ES-I3 (cell line): Measurements from ENCODE around the gene ARID5A.

ENCODE experiments used
- H3K36me3 ChIP-seq: 2 replicates; pipeline ENCODE4 v1.6.1; 2013; ENCODE audit warnings: mild to moderate bottlenecking, low read length, control low read depth, moderate library complexity; ENCODE audit not compliant: insufficient read depth
- H3K4me1 ChIP-seq: 2 replicates; pipeline ENCODE4 v1.6.1; 2013; ENCODE audit warnings: mild to moderate bottlenecking, control low read depth, low read length; ENCODE audit not compliant: insufficient read depth
- H3K9ac ChIP-seq: 2 replicates; pipeline ENCODE4 v1.6.1; 2013; ENCODE audit warnings: low read depth, mild to moderate bottlenecking, low read length, moderate library complexity
- H3K9me3 ChIP-seq: 2 replicates; pipeline ENCODE4 v1.6.1; 2013; ENCODE audit warnings: mild to moderate bottlenecking, low read length, moderate library complexity; ENCODE audit not compliant: control insufficient read depth, insufficient read depth

ARID5A gene

GRCh38 chr2:96501886-96502810 is 34.4 kb upstream of the ARID5A start:
- Histone ChIP-seq H3K9ac (no peak overlapping the region), H3K4me1 (peaks cover 12% of the 10 kb centered on the region), H3K9me3 (no peaks in the 10 kb centered on the region), H3K36me3 (no peaks in the 10 kb centered on the region)

- Histone ChIP-seq H3K9ac (no peak overlapping the region), H3K4me1 (peaks cover 12% of the 10 kb centered on the region), H3K36me3 (no peaks in the 10 kb centered on the region), H3K9me3 (no peaks in the 10 kb centered on the region)
Observed at GRCh38 chr2:96502891-96503636, 33.5 kb upstream of the ARID5A start.

GRCh38 chr2:96503637-96504243 is 32.8 kb upstream of the ARID5A start:
- no peaks in the 10 kb centered on the region for H3K36me3 ChIP-seq
- no peaks in the 10 kb centered on the region for H3K9me3 ChIP-seq
- H3K9ac ChIP-seq: no peak overlapping the region
- peaks cover 12% of the 10 kb centered on the region for H3K4me1 ChIP-seq

GRCh38 chr2:96505231-96505889 is 31.2 kb upstream of the ARID5A start, which contains the start of gene NEURL3:
NEURL3 (minus strand) TSS chr2:96505357; CDS start chr2:96505286, 71 bp downstream.
- H3K4me1 ChIP-seq: peaks cover 12% of the 10 kb centered on the region
- H3K36me3 ChIP-seq: no peaks in the 10 kb centered on the region
- no peaks in the 10 kb centered on the region for H3K9me3 ChIP-seq
- H3K9ac ChIP-seq: no peak within 1 kb of the TSS

- no peaks in the 10 kb centered on the region for H3K36me3 ChIP-seq
- peaks cover 12% of the 10 kb centered on the region for H3K4me1 ChIP-seq
- no peaks in the 10 kb centered on the region for H3K9me3 ChIP-seq
- H3K9ac ChIP-seq: no peak overlapping the region
Observed at GRCh38 chr2:96506016-96506906, 30.3 kb upstream of the ARID5A start.

- no peaks in the 10 kb centered on the region for H3K9me3 ChIP-seq
- no peak overlapping the region for H3K9ac ChIP-seq
- H3K36me3 ChIP-seq: no peaks in the 10 kb centered on the region
- peaks cover 12% of the 10 kb centered on the region for H3K4me1 ChIP-seq
Observed at GRCh38 chr2:96506907-96507240, 29.7 kb upstream of the ARID5A start.

GRCh38 chr2:96507957-96508520 is 28.5 kb upstream of the ARID5A start:
- Histone ChIP-seq H3K36me3 (no peaks in the 10 kb centered on the region), H3K4me1 (peaks cover 9% of the 10 kb centered on the region), H3K9ac (no peak overlapping the region), H3K9me3 (no peaks in the 10 kb centered on the region)

- Histone ChIP-seq H3K4me1 (peaks cover 8% of the 10 kb centered on the region), H3K9ac (no peak overlapping the region)
Observed at GRCh38 chr2:96508521-96509113, 27.9 kb upstream of the ARID5A start.

GRCh38 chr2:96509114-96509846 is 27.3 kb upstream of the ARID5A start:
- no peaks in the 10 kb centered on the region for H3K36me3 ChIP-seq
- H3K9me3 ChIP-seq: no peaks in the 10 kb centered on the region
- no peak overlapping the region for H3K9ac ChIP-seq
- H3K4me1 ChIP-seq: peaks cover 8% of the 10 kb centered on the region

More at GRCh38 chr2:96508521-96509113, 27.9 kb upstream of the ARID5A start:
- no peaks in the 10 kb centered on the region for H3K36me3 ChIP-seq
- no peaks in the 10 kb centered on the region for H3K9me3 ChIP-seq

GRCh38 chr2:96509847-96510230 is 26.7 kb upstream of the ARID5A start:
- Histone ChIP-seq H3K4me1 (peaks cover 8% of the 10 kb centered on the region), H3K9ac (no peak overlapping the region), H3K36me3 (no peaks in the 10 kb centered on the region), H3K9me3 (no peaks in the 10 kb centered on the region)

- Histone ChIP-seq H3K36me3 (no peaks in the 10 kb centered on the region), H3K9ac (no peak overlapping the region), H3K9me3 (no peaks in the 10 kb centered on the region), H3K4me1 (no peaks in the 10 kb centered on the region; the same call in 1 of the 2 replicates)
Observed at GRCh38 chr2:96510931-96511595, 25.5 kb upstream of the ARID5A start.

- no peaks in the 10 kb centered on the region for H3K9me3 ChIP-seq
- H3K36me3 ChIP-seq: no peaks in the 10 kb centered on the region
- no peak overlapping the region for H3K9ac ChIP-seq
- H3K4me1 ChIP-seq: no peaks in the 10 kb centered on the region
Observed at GRCh38 chr2:96511851-96512250, 24.7 kb upstream of the ARID5A start.
